ENCODE data around the gene UBR3.

- TF ChIP-seq CTCF (conservative IDR thresholded peaks at IDR 0.05; ENCODE audit: low read depth in 2 of 2) (no peak), EZH2 (IDR thresholded peaks at IDR 0.05; ENCODE audit: low read depth, unreplicated experiment) (no peak), POLR2AphosphoS5 (IDR thresholded peaks at IDR 0.05; ENCODE audit: low read depth) (peak; percentile 99), REST (IDR thresholded peaks at IDR 0.05; ENCODE audit: unreplicated experiment) (no peak)
Measured at GRCh38 chr2:169798718-169799592, 28.3 kb upstream of the UBR3 start, which contains the start of gene SSB.

Measured in GM23338 (cell line).